SH-SY5Y (cell line): ENCODE results near the gene CEACAM20.

Experiments
- GATA2 ChIP-seq: IDR thresholded peaks from 2 replicates; pipeline ENCODE4 v1.6.1; 2011; ENCODE audit warnings: mild to moderate bottlenecking, low read depth, low read length
- GATA3 ChIP-seq: IDR thresholded peaks from 2 replicates; pipeline ENCODE4 v1.6.1; 2011; ENCODE audit warnings: low read depth, mild to moderate bottlenecking, low read length, moderate library complexity

GRCh38 chr19:44544031-44544430 is 14.6 kb upstream of the CEACAM20 start:
- TF ChIP-seq GATA2 = no peak
- no peak for TF ChIP-seq GATA3
